H1 (cell line): ENCODE measurements around the gene AAMP. TPM values are rescaled to one million over a fixed set of nuclear protein-coding genes. Genes with fewer than 3 reads are reported as not detected.

Source experiments
- CTCF ChIA-PET: fragments of 300-600 bp; sonication (Branson Sonifier 250); formaldehyde crosslinking; loops from one replicate; lab custom pipeline; 2021; ENCODE audit not compliant: partially characterized antibody; lab: Charles Lee
- POLR2A ChIA-PET: fragments of 300-600 bp; sonication (Branson Sonifier 250); formaldehyde crosslinking; loops from one replicate; lab custom pipeline; 2021; ENCODE audit warnings: inconsistent platforms; ENCODE audit not compliant: partially characterized antibody; lab: Charles Lee
- DNase-seq, 2 experiments: peaks; one replicate each; pipeline versions ENCODE4 v3.0.0 to v3.0.0-alpha.2; 2010 to 2022; ENCODE audit warnings: low spot score in 2 of 2, low read depth in 1 of 2, mixed read lengths in 1 of 2
- FAIRE-seq: peaks from 2 replicates; lab custom pipeline; 2011; peaks lifted over from hg19 to GRCh38; lab: Jason Lieb, UNC
- H2AFZ ChIP-seq: 2 replicates; pipeline ENCODE4 v1.8.1; 2012; ENCODE audit warnings: low read length, inconsistent platforms
- H2AK5ac ChIP-seq: 2 replicates; pipeline ENCODE4 v1.6.1; 2013; ENCODE audit warnings: low read depth, low read length
- H2BK120ac ChIP-seq: replicated peaks from 2 replicates; pipeline ENCODE3; 2013; ENCODE audit warnings: low read depth, low read length, inconsistent platforms
- H2BK12ac ChIP-seq: 2 replicates; pipeline ENCODE4 v1.6.1; 2013; ENCODE audit warnings: low read depth, low read length
- H2BK15ac ChIP-seq: 2 replicates; pipeline ENCODE4 v1.6.1; 2013; ENCODE audit warnings: low read length
- H2BK20ac ChIP-seq: 2 replicates; pipeline ENCODE4 v1.6.1; 2013; ENCODE audit warnings: low read length
- H2BK5ac ChIP-seq: 2 replicates; pipeline ENCODE4 v1.6.1; 2013; ENCODE audit warnings: low read depth, low read length
- H3K14ac ChIP-seq: 2 replicates; pipeline ENCODE4 v1.6.1; 2013; ENCODE audit warnings: inconsistent platforms; ENCODE audit not compliant: insufficient read length
- H3K18ac ChIP-seq: 2 replicates; pipeline ENCODE4 v1.6.1; 2013; ENCODE audit warnings: low read length; ENCODE audit errors: extremely low read depth
- H3K23ac ChIP-seq: 2 replicates; pipeline ENCODE4 v1.6.1; 2013; ENCODE audit warnings: inconsistent platforms; ENCODE audit not compliant: insufficient read length
- H3K23me2 ChIP-seq: 2 replicates; pipeline ENCODE4 v1.6.1; 2013; ENCODE audit warnings: low read depth, low read length
- H3K27ac ChIP-seq: 2 replicates; pipeline ENCODE4 v1.6.1; 2011; ENCODE audit warnings: low read depth, low read length, inconsistent platforms
- H3K27me3 ChIP-seq, 4 experiments: replicated peaks in 1 of 4; 1 replicate in 1 of 4; 2 replicates in 3 of 4; pipeline versions ENCODE4 v1.6.1 to v1.8.1; 2011 to 2013; ENCODE audit warnings: low read length in 3 of 4, mild to moderate bottlenecking in 3 of 4, inconsistent platforms in 2 of 4, mixed read lengths in 2 of 4, moderate library complexity in 1 of 4; ENCODE audit not compliant: control insufficient read depth in 3 of 4, insufficient read depth in 3 of 4; ENCODE audit errors: extremely low read depth in 1 of 4
- H3K36me3 ChIP-seq, 4 experiments: 2 replicates each; pipeline versions ENCODE4 v1.6.1 to v1.8.1; 2011 to 2013; ENCODE audit warnings: mild to moderate bottlenecking in 4 of 4, low read length in 3 of 4, moderate library complexity in 2 of 4, control low read depth in 1 of 4, inconsistent platforms in 1 of 4; ENCODE audit not compliant: insufficient read depth in 4 of 4, control insufficient read depth in 2 of 4
- H3K4ac ChIP-seq: replicated peaks from 2 replicates; pipeline ENCODE3; 2013; ENCODE audit warnings: low read length, low read depth, mixed read lengths, inconsistent platforms; ENCODE audit not compliant: insufficient read length
- H3K4me1 ChIP-seq, 4 experiments: replicated peaks in 1 of 4; 1 replicate in 1 of 4; 2 replicates in 3 of 4; pipeline versions ENCODE4 v1.6.1 to v1.8.1; 2011 to 2013; ENCODE audit warnings: low read length in 3 of 4, inconsistent platforms in 2 of 4, mixed read lengths in 1 of 4; ENCODE audit not compliant: insufficient read depth in 4 of 4, control insufficient read depth in 3 of 4
- H3K4me2 ChIP-seq, 2 experiments: 2 replicates each; pipeline versions ENCODE4 v1.6.1 to v1.8.1; 2011 to 2013; ENCODE audit warnings: low read depth in 2 of 2, low read length in 2 of 2, control low read depth in 1 of 2, inconsistent platforms in 1 of 2, mild to moderate bottlenecking in 1 of 2; ENCODE audit not compliant: insufficient read depth in 1 of 2
- H3K4me3 ChIP-seq, 4 experiments: fragments of 200-600, 300-600 bp in 1 of 4; sonication (generic), shearing (Covaris generic), sonication (Bioruptor Twin) in 1 of 4; 2 replicates each; pipeline versions ENCODE4 v1.5.1 to v1.8.1; 2011 to 2016; ENCODE audit warnings: low read length in 4 of 4, low read depth in 3 of 4, control low read depth in 2 of 4, inconsistent platforms in 2 of 4, mild to moderate bottlenecking in 2 of 4, mixed read lengths in 1 of 4, moderate library complexity in 1 of 4; ENCODE audit not compliant: insufficient read depth in 2 of 4; ENCODE audit errors: extremely low read depth in 1 of 4
- H3K56ac ChIP-seq: replicated peaks from 2 replicates; pipeline ENCODE3; 2013; ENCODE audit warnings: low read depth, mild to moderate bottlenecking, mixed read lengths, low read length, inconsistent platforms; ENCODE audit not compliant: insufficient read length
- H3K79me1 ChIP-seq: 2 replicates; pipeline ENCODE4 v1.6.1; 2013; ENCODE audit warnings: low read depth, low read length, control low read depth
- H3K79me2 ChIP-seq, 2 experiments: 2 replicates each; pipeline versions ENCODE4 v1.6.1 to v1.8.1; 2012 to 2013; ENCODE audit warnings: low read length in 2 of 2, mild to moderate bottlenecking in 2 of 2, inconsistent platforms in 1 of 2; ENCODE audit not compliant: insufficient read depth in 2 of 2, control insufficient read depth in 1 of 2
- H3K9ac ChIP-seq, 4 experiments: replicated peaks in 1 of 4; 1 replicate in 1 of 4; 2 replicates in 3 of 4; pipeline versions ENCODE4 v1.6.1 to v1.8.1; 2011 to 2013; ENCODE audit warnings: low read depth in 3 of 4, low read length in 3 of 4, control low read depth in 2 of 4, mild to moderate bottlenecking in 2 of 4, moderate library complexity in 2 of 4, inconsistent platforms in 1 of 4; ENCODE audit errors: extremely low read depth in 1 of 4
- H3K9me3 ChIP-seq, 2 experiments: 2 replicates each; pipeline versions ENCODE4 v1.6.1 to v1.8.1; 2012 to 2013; ENCODE audit warnings: mild to moderate bottlenecking in 2 of 2, moderate library complexity in 2 of 2, control low read depth in 1 of 2, inconsistent platforms in 1 of 2, low read depth in 1 of 2, low read length in 1 of 2, mixed read lengths in 1 of 2; ENCODE audit not compliant: insufficient read depth in 2 of 2
- H4K20me1 ChIP-seq, 2 experiments: replicated peaks in 1 of 2; 2 replicates each; pipeline versions ENCODE3 to v1.8.1; 2011 to 2013; ENCODE audit warnings: inconsistent platforms in 2 of 2, low read length in 2 of 2, mild to moderate bottlenecking in 1 of 2; ENCODE audit not compliant: insufficient read depth in 2 of 2, control insufficient read depth in 1 of 2
- H4K5ac ChIP-seq: 2 replicates; pipeline ENCODE4 v1.6.1; 2013; ENCODE audit warnings: low read length, low read depth, mixed read lengths, inconsistent platforms; ENCODE audit not compliant: insufficient read length
- H4K8ac ChIP-seq: 2 replicates; pipeline ENCODE4 v1.8.0; 2013; ENCODE audit warnings: mild to moderate bottlenecking, moderate library complexity, low read length, inconsistent platforms; ENCODE audit not compliant: insufficient read depth; ENCODE audit errors: extremely low read depth
- H4K91ac ChIP-seq: replicated peaks from 2 replicates; pipeline ENCODE3; 2013; ENCODE audit warnings: low read length, mixed read lengths, inconsistent platforms; ENCODE audit not compliant: insufficient read length
- ATF3 ChIP-seq: IDR thresholded peaks from 2 replicates; pipeline ENCODE4 v1.6.1; 2011; ENCODE audit warnings: low read depth, mild to moderate bottlenecking, low read length; ENCODE audit not compliant: insufficient read depth
- EGR1 ChIP-seq: IDR thresholded peaks from 2 replicates; pipeline ENCODE4 v1.6.1; 2011; ENCODE audit warnings: low read depth, low read length, borderline replicate concordance
- EP300 ChIP-seq, 2 experiments: IDR thresholded peaks; 1 replicate in 1 of 2; 2 replicates in 1 of 2; pipeline ENCODE4 v1.6.1; 2011 to 2012; ENCODE audit warnings: low read depth in 2 of 2, low read length in 2 of 2, mild to moderate bottlenecking in 2 of 2, borderline replicate concordance in 1 of 2, inconsistent platforms in 1 of 2, moderate library complexity in 1 of 2
- EZH2 ChIP-seq: fragments of 200-600 bp; sonication (generic); IDR thresholded peaks from 2 replicates; pipeline ENCODE4 v1.7.1; 2012; ENCODE audit warnings: low read depth, mild to moderate bottlenecking, moderate library complexity, low read length, inconsistent platforms; ENCODE audit not compliant: severe bottlenecking
- JUND ChIP-seq: IDR thresholded peaks from 2 replicates; pipeline ENCODE4 v1.6.1; 2011; ENCODE audit warnings: mild to moderate bottlenecking, improper control_type of control experiment, low read length
- RFX5 ChIP-seq: IDR thresholded peaks from 2 replicates; pipeline ENCODE4 v1.6.1; 2011; ENCODE audit warnings: low read depth, low read length, improper control_type of control experiment, borderline replicate concordance
- SRF ChIP-seq: IDR thresholded peaks from 2 replicates; pipeline ENCODE4 v1.6.1; 2011; ENCODE audit warnings: mild to moderate bottlenecking, low read depth, low read length, moderate library complexity
- TBP ChIP-seq: IDR thresholded peaks from 2 replicates; pipeline ENCODE4 v1.6.1; 2011; ENCODE audit warnings: low read depth, low read length, improper control_type of control experiment
- TCF12 ChIP-seq: IDR thresholded peaks from 2 replicates; pipeline ENCODE4 v1.6.1; 2011; ENCODE audit warnings: low read depth, mild to moderate bottlenecking, low read length
- WGBS, 2 experiments: shearing (Covaris generic) in 1 of 2; methylation state at CpG; one replicate each; pipeline versions ENCODE4 v1.1.6 to v1.1.7; 2013 to 2015; ENCODE audit warnings: low lambda C conversion rate in 2 of 2, mixed read lengths in 2 of 2, inconsistent platforms in 1 of 2, low coverage in 1 of 2, missing lambda C conversion rate in 1 of 2; ENCODE audit not compliant: insufficient replicate concordance in 2 of 2, insufficient coverage in 1 of 2, insufficient read length in 1 of 2; ENCODE audit errors: extremely low coverage in 1 of 2, missing lambda C conversion rate in 1 of 2; 5-methylcytosine and 5-hydroxymethylcytosine counted together
- polyA plus RNA-seq, 7 experiments: library from polyadenylated mRNA; depleted of rRNA in 3 of 7; stranded (reverse) in 5 of 7; unstranded in 2 of 7; fragments of >200 nt in 5 of 7; fragments of 200-250 nt in 2 of 7; gene quantifications; 1 replicate in 5 of 7; 2 replicates in 1 of 7; 4 replicates in 1 of 7; pipeline versions ENCODE4 v1.2.1 to v1.2.3, GENCODE V29; 2011 to 2013; ENCODE audit warnings: missing spikeins in 2 of 7, mixed read lengths in 2 of 7
- total RNA-seq: library from RNA; stranded (reverse); fragmentation: NEBNext Ultra II Directional; extraction: Animal tissue kit (Norgen Biotek cat#: 25700); gene quantifications from 2 replicates; pipeline ENCODE4 v1.2.1, GENCODE V29; 2021

The AAMP gene
- total and polyA plus RNA-seq, 2 of the 8 experiments (the other 6 are each of a cell fraction or from before 2014, with no cell fraction given) = 119 to 125 TPM

- no peaks in the 10 kb centered on the region for H3K79me1 ChIP-seq
- peaks cover 0 to 3% of the 10 kb centered on the region in 2 experiments for H4K20me1 ChIP-seq
- ChIA-PET CTCF (interaction anchor here (0.6 to 3.1 kb wide), 6 partner anchors 8 to 67 kb away, joined by 3 to 22 read pairs (median 10); partner anchors contain the start of gene GPBAR1), POLR2A (interaction anchor here (0.6 to 2.2 kb wide), 8 partner anchors 9 to 359 kb away, joined by 3 to 6 read pairs (median 3); partner anchors contain the start of gene GPBAR1)
- peaks cover 0 to 15% of the 10 kb centered on the region in 2 experiments; a peak in 2 of 4 replicates for H3K79me2 ChIP-seq
- no peak overlapping the region for H2BK20ac ChIP-seq
- H3K18ac ChIP-seq = no peak overlapping the region
- no peak overlapping the region for H4K5ac ChIP-seq
- no peak overlapping the region for H3K23ac ChIP-seq
- FAIRE-seq = no peak
- H3K56ac ChIP-seq = no peak overlapping the region
- H3K4ac ChIP-seq = no peak overlapping the region
- no peak overlapping the region for H2BK5ac ChIP-seq
- H3K14ac ChIP-seq = no peak overlapping the region
- H3K9me3 ChIP-seq = no peaks in the 10 kb centered on the region
- no peak overlapping the region for H3K9ac ChIP-seq
- no peaks in the 10 kb centered on the region for H3K23me2 ChIP-seq
- DNase-seq = no peak
- H2AFZ ChIP-seq = no peak overlapping the region
- H3K27ac ChIP-seq = no peak overlapping the region
- H3K36me3 ChIP-seq = peaks cover 17 to 80% (median 52%) of the 10 kb centered on the region in 4 experiments
- 88% methylated on average over 3 of the region's 3 CpGs; no CpG with 5 or more reads in 1 of the 2 experiments for WGBS, 2 experiments
- no peaks in the 10 kb centered on the region for H3K27me3 ChIP-seq
- H4K91ac ChIP-seq = no peak overlapping the region
- H3K4me3 ChIP-seq = no peak overlapping the region
- no peak overlapping the region for H2BK15ac ChIP-seq
- no peak overlapping the region for H2BK12ac ChIP-seq
- H3K4me2 ChIP-seq = no peak overlapping the region
- H2AK5ac ChIP-seq = no peak overlapping the region
- H2BK120ac ChIP-seq = no peak overlapping the region
- H4K8ac ChIP-seq = no peak overlapping the region
- H3K4me1 ChIP-seq = no peaks in the 10 kb centered on the region
- TF ChIP-seq TBP (no peak), EGR1 (no peak), EP300 (IDR thresholded peaks at IDR 0.05; ENCODE audit: borderline replicate concordance in 1 of 2, low read depth in 2 of 2, low read length in 2 of 2) (no peak), RFX5 (no peak), SRF (no peak), EZH2 (no peak), ATF3 (no peak), JUND (no peak), TCF12 (no peak)
These were observed 40.7 kb downstream of the AAMP start for GRCh38 chr2:218229239-218229638.
